GM23338 (cell line): ENCODE data around the gene UBE2E2. TPM values are rescaled to one million over a fixed set of nuclear protein-coding genes. Genes with fewer than 3 reads are reported as not detected.

ENCODE experiments used
- ATAC-seq: fragments of 200-7000 bp; cut with Tn5 transposase; 3 replicates; pipeline ENCODE4 v1.9.1; 2020
- DNase-seq: peaks from one replicate; pipeline ENCODE4 v3.0.0-alpha.2; 2015; ENCODE audit warnings: low spot score
- H2AFZ ChIP-seq: fragments of 200-600 bp; sonication (generic); 2 replicates; pipeline ENCODE4 v1.8.0; 2016; ENCODE audit warnings: antibody characterized with exemption, mild to moderate bottlenecking, moderate library complexity
- H3F3A ChIP-seq: fragments of 200-600 bp; sonication (generic); replicated peaks from 2 replicates; pipeline ENCODE4 v1.8.0; 2017; ENCODE audit warnings: antibody characterized with exemption, mixed run types, low read depth
- H3K27ac ChIP-seq: fragments of 200-600 bp; sonication (generic); 2 replicates; pipeline ENCODE4 v1.6.1; 2016; ENCODE audit warnings: low read depth
- H3K27me3 ChIP-seq: fragments of 200-600 bp; sonication (generic); 2 replicates; pipeline ENCODE4 v1.8.0; 2016; ENCODE audit warnings: mild to moderate bottlenecking, mixed run types, moderate library complexity; ENCODE audit not compliant: insufficient read depth
- H3K36me3 ChIP-seq: fragments of 200-600 bp; sonication (generic); 2 replicates; pipeline ENCODE4 v1.8.0; 2016; ENCODE audit warnings: mild to moderate bottlenecking; ENCODE audit not compliant: insufficient read depth
- H3K4me1 ChIP-seq: fragments of 200-600 bp; sonication (generic); 2 replicates; pipeline ENCODE4 v1.8.0; 2016; ENCODE audit warnings: mild to moderate bottlenecking, moderate library complexity; ENCODE audit not compliant: insufficient read depth
- H3K4me2 ChIP-seq: fragments of 200-600 bp; sonication (generic); 2 replicates; pipeline ENCODE4 v1.7.1; 2017; ENCODE audit warnings: mixed run types
- H3K4me3 ChIP-seq: fragments of 200-600 bp; sonication (generic); 2 replicates; pipeline ENCODE4 v1.6.1; 2016; ENCODE audit warnings: mixed run types
- H3K79me2 ChIP-seq: fragments of 200-600 bp; sonication (generic); replicated peaks from 2 replicates; pipeline ENCODE4 v1.8.0; 2017; ENCODE audit warnings: mild to moderate bottlenecking; ENCODE audit not compliant: insufficient read depth
- H3K9me2 ChIP-seq: fragments of 200-600 bp; sonication (generic); 2 replicates; pipeline ENCODE4 v1.8.0; 2017; ENCODE audit not compliant: insufficient read depth
- H4K20me1 ChIP-seq: fragments of 200-600 bp; sonication (generic); replicated peaks from 2 replicates; pipeline ENCODE4 v1.8.0; 2017; ENCODE audit warnings: mild to moderate bottlenecking; ENCODE audit not compliant: insufficient read depth
- H3K27ac Mint-ChIP-seq: 2 replicates; pipeline ENCODE4 v1.8.0; 2020; ENCODE audit warnings: inconsistent platforms, mild to moderate bottlenecking, moderate library complexity, mixed read lengths
- H3K27me3 Mint-ChIP-seq: 3 replicates; pipeline ENCODE4 v1.8.0; 2022; ENCODE audit warnings: low read depth, mild to moderate bottlenecking, moderate library complexity, mixed read lengths, inconsistent platforms; ENCODE audit not compliant: insufficient read depth, poor library complexity
- H3K36me3 Mint-ChIP-seq: 3 replicates; pipeline ENCODE4 v1.8.0; 2021; ENCODE audit warnings: low read depth, mild to moderate bottlenecking, inconsistent platforms, moderate library complexity, mixed read lengths
- H3K4me1 Mint-ChIP-seq: 3 replicates; pipeline ENCODE4 v1.8.0; 2020; ENCODE audit warnings: mild to moderate bottlenecking, inconsistent platforms, mixed read lengths
- H3K4me3 Mint-ChIP-seq: 3 replicates; pipeline ENCODE4 v1.8.0; 2021; ENCODE audit warnings: moderate library complexity, mild to moderate bottlenecking, inconsistent platforms, mixed read lengths
- H3K9me3 Mint-ChIP-seq: 3 replicates; pipeline ENCODE4 v1.8.0; 2020; ENCODE audit warnings: moderate library complexity, mild to moderate bottlenecking, inconsistent platforms, mixed read lengths
- EZH2 ChIP-seq: fragments of 200-600 bp; sonication (generic); IDR thresholded peaks from one replicate; pipeline ENCODE4 v1.8.0; 2017; ENCODE audit warnings: antibody characterized with exemption, mild to moderate bottlenecking, low read depth; ENCODE audit not compliant: unreplicated experiment
- EZH2phosphoT487 ChIP-seq: fragments of 200-600 bp; sonication (generic); IDR thresholded peaks from one replicate; pipeline ENCODE4 v1.8.1; 2018; ENCODE audit warnings: antibody characterized with exemption; ENCODE audit not compliant: unreplicated experiment
- ZNF114 ChIP-seq: fragments of 250-450 bp; sonication (Bioruptor Pico); IDR thresholded peaks from 2 replicates; pipeline ENCODE4 v1.5.0; 2020; ENCODE audit warnings: mild to moderate bottlenecking, moderate library complexity
- ZNF331 ChIP-seq: fragments of 250-450 bp; sonication (Bioruptor Pico); IDR thresholded peaks from 2 replicates; pipeline ENCODE4 v1.5.0; 2020; ENCODE audit warnings: low read depth, mild to moderate bottlenecking, moderate library complexity
- polyA plus RNA-seq: library from polyadenylated mRNA; unstranded; fragments of >200 nt; fragmentation: Nextera tagmentation; extraction: Ambion mirVana; gene quantifications from 2 replicates; pipeline ENCODE4 v1.2.1, GENCODE V29; 2016
- total RNA-seq: library from RNA; depleted of rRNA; stranded (reverse); fragments of >200 nt; shearing (Covaris generic); gene quantifications from 2 replicates; pipeline ENCODE4 v1.2.3, GENCODE V29; 2014
- TF ChIP-seq, protein P1 (sequence below): IDR thresholded peaks from 2 replicates; pipeline ENCODE4 v1.6.1; 2016; ENCODE audit warnings: antibody characterized with exemption
- TF ChIP-seq, protein P2 (sequence below): IDR thresholded peaks from one replicate; pipeline ENCODE4 v1.6.1; 2018; ENCODE audit warnings: antibody characterized with exemption; ENCODE audit not compliant: unreplicated experiment
- TF ChIP-seq, protein P3 (sequence below): fragments of 250-450 bp; sonication (Bioruptor Pico); IDR thresholded peaks from 2 replicates; pipeline ENCODE4 v1.5.0; 2020; ENCODE audit warnings: mild to moderate bottlenecking, moderate library complexity

UBE2E2 gene
- total and polyA plus RNA-seq, 2 experiments from 2014 or later: 86.9 to 169 TPM

DNA sequence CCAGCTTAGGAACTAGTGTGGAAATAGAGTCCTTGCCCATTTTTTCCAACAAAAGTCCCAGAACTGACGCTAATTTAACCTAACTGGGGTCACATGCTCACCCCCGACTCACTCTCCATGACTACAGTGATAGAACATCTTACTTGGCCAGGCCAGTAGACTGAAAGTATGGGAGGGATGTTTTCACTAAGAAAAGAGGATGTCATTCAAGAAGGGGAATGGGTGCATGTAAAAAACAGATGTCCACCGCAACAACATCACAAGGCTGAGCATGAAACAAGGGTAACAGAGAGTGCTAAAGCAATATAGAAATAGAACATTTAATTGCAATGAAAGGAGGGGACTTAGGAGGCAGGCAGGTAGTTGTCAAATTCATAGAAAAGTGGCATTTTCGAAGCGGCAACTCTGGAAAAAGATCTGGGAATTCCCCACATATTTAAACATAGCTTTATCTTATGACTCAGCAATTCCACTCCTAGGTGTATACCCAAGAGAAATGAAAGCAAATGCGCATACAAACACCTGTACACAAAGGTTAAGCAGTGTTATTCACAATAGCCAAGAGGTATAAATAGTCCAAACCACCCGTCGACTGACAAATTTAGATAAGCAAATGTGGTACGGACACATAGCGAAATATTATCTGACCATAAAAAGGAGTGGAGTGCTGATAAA is 41.1 kb upstream of the UBE2E2 start:
- no peaks in the 10 kb centered on the region for H3K79me2 ChIP-seq
- H3K27ac ChIP-seq: no peak overlapping the region
- no peak for TF ChIP-seq EZH2phosphoT487
- TF ChIP-seq, protein P1, sequence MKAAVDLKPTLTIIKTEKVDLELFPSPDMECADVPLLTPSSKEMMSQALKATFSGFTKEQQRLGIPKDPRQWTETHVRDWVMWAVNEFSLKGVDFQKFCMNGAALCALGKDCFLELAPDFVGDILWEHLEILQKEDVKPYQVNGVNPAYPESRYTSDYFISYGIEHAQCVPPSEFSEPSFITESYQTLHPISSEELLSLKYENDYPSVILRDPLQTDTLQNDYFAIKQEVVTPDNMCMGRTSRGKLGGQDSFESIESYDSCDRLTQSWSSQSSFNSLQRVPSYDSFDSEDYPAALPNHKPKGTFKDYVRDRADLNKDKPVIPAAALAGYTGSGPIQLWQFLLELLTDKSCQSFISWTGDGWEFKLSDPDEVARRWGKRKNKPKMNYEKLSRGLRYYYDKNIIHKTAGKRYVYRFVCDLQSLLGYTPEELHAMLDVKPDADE: no peak
- no peak for TF ChIP-seq ZNF331
- no peaks in the 10 kb centered on the region for H3F3A ChIP-seq
- peaks cover 3% of the 10 kb centered on the region; the same call in 2 of the 3 replicates for H3K4me1 Mint-ChIP-seq
- peak overlapping the region; percentile 49 for H2AFZ ChIP-seq
- no peaks in the 10 kb centered on the region for H3K36me3 Mint-ChIP-seq
- H3K9me2 ChIP-seq: peaks cover 5% of the 10 kb centered on the region; the same call in 1 of the 2 replicates
- no peaks in the 10 kb centered on the region for H3K36me3 ChIP-seq
- ATAC-seq (no peak), DNase-seq (no peak)
- no peak overlapping the region for H3K4me3 ChIP-seq
- H3K27me3 Mint-ChIP-seq: no peaks in the 10 kb centered on the region
- H3K4me1 ChIP-seq: no peaks in the 10 kb centered on the region
- no peaks in the 10 kb centered on the region for H4K20me1 ChIP-seq
- H3K9me3 Mint-ChIP-seq: no peaks in the 10 kb centered on the region
- H3K4me2 ChIP-seq: no peak overlapping the region
- H3K4me3 Mint-ChIP-seq: no peak overlapping the region
- H3K27ac Mint-ChIP-seq: no peak overlapping the region
- no peaks in the 10 kb centered on the region for H3K27me3 ChIP-seq

DNA sequence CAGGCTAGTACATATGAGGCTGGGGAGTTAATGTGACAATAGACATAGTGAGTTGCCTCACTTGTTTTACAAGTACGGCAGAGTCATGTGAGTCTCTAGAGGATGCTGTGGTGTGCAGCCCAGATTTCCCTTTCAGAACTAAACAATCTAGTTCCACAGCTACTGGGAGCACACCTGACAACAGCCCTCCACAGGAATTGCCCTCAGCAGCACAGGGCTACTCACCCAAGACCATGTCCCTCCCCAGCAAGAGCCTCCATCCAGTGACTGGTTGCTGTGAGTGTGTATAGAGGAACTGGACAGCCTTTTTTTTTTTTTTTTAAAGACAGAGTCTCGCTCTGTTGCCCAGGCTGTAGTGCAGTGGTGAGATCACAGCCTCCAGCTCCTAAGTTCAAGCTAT is 40.2 kb upstream of the UBE2E2 start:
- no peak for ATAC-seq
- no peak overlapping the region for H3K27ac ChIP-seq
- TF ChIP-seq, protein P2, sequence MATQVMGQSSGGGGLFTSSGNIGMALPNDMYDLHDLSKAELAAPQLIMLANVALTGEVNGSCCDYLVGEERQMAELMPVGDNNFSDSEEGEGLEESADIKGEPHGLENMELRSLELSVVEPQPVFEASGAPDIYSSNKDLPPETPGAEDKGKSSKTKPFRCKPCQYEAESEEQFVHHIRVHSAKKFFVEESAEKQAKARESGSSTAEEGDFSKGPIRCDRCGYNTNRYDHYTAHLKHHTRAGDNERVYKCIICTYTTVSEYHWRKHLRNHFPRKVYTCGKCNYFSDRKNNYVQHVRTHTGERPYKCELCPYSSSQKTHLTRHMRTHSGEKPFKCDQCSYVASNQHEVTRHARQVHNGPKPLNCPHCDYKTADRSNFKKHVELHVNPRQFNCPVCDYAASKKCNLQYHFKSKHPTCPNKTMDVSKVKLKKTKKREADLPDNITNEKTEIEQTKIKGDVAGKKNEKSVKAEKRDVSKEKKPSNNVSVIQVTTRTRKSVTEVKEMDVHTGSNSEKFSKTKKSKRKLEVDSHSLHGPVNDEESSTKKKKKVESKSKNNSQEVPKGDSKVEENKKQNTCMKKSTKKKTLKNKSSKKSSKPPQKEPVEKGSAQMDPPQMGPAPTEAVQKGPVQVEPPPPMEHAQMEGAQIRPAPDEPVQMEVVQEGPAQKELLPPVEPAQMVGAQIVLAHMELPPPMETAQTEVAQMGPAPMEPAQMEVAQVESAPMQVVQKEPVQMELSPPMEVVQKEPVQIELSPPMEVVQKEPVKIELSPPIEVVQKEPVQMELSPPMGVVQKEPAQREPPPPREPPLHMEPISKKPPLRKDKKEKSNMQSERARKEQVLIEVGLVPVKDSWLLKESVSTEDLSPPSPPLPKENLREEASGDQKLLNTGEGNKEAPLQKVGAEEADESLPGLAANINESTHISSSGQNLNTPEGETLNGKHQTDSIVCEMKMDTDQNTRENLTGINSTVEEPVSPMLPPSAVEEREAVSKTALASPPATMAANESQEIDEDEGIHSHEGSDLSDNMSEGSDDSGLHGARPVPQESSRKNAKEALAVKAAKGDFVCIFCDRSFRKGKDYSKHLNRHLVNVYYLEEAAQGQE: no peak
- TF ChIP-seq, protein P1: no peak
- TF ChIP-seq EZH2: no peak
- TF ChIP-seq ZNF114 (CRISPR knock-in tag): no peak
- TF ChIP-seq, protein P3, sequence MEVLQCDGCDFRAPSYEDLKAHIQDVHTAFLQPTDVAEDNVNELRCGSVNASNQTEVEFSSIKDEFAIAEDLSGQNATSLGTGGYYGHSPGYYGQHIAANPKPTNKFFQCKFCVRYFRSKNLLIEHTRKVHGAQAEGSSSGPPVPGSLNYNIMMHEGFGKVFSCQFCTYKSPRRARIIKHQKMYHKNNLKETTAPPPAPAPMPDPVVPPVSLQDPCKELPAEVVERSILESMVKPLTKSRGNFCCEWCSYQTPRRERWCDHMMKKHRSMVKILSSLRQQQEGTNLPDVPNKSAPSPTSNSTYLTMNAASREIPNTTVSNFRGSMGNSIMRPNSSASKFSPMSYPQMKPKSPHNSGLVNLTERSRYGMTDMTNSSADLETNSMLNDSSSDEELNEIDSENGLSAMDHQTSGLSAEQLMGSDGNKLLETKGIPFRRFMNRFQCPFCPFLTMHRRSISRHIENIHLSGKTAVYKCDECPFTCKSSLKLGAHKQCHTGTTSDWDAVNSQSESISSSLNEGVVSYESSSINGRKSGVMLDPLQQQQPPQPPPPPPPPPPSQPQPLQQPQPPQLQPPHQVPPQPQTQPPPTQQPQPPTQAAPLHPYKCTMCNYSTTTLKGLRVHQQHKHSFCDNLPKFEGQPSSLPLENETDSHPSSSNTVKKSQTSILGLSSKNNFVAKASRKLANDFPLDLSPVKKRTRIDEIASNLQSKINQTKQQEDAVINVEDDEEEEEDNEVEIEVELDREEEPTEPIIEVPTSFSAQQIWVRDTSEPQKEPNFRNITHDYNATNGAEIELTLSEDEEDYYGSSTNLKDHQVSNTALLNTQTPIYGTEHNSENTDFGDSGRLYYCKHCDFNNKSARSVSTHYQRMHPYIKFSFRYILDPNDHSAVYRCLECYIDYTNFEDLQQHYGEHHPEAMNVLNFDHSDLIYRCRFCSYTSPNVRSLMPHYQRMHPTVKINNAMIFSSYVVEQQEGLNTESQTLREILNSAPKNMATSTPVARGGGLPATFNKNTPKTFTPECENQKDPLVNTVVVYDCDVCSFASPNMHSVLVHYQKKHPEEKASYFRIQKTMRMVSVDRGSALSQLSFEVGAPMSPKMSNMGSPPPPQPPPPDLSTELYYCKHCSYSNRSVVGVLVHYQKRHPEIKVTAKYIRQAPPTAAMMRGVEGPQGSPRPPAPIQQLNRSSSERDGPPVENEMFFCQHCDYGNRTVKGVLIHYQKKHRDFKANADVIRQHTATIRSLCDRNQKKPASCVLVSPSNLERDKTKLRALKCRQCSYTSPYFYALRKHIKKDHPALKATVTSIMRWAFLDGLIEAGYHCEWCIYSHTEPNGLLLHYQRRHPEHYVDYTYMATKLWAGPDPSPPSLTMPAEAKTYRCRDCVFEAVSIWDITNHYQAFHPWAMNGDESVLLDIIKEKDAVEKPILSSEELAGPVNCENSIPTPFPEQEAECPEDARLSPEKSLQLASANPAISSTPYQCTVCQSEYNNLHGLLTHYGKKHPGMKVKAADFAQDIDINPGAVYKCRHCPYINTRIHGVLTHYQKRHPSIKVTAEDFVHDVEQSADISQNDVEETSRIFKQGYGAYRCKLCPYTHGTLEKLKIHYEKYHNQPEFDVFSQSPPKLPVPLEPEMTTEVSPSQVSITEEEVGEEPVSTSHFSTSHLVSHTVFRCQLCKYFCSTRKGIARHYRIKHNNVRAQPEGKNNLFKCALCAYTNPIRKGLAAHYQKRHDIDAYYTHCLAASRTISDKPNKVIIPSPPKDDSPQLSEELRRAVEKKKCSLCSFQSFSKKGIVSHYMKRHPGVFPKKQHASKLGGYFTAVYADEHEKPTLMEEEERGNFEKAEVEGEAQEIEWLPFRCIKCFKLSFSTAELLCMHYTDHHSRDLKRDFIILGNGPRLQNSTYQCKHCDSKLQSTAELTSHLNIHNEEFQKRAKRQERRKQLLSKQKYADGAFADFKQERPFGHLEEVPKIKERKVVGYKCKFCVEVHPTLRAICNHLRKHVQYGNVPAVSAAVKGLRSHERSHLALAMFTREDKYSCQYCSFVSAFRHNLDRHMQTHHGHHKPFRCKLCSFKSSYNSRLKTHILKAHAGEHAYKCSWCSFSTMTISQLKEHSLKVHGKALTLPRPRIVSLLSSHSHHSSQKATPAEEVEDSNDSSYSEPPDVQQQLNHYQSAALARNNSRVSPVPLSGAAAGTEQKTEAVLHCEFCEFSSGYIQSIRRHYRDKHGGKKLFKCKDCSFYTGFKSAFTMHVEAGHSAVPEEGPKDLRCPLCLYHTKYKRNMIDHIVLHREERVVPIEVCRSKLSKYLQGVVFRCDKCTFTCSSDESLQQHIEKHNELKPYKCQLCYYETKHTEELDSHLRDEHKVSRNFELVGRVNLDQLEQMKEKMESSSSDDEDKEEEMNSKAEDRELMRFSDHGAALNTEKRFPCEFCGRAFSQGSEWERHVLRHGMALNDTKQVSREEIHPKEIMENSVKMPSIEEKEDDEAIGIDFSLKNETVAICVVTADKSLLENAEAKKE (CRISPR knock-in tag): no peak

More for the DNA sequence above, 40.2 kb upstream of the UBE2E2 start:
- H3K36me3 Mint-ChIP-seq: no peaks in the 10 kb centered on the region
- Histone ChIP-seq H3K27me3 (no peaks in the 10 kb centered on the region), H2AFZ (no peak overlapping the region), H3F3A (no peaks in the 10 kb centered on the region), H3K9me2 (peaks cover 5% of the 10 kb centered on the region; the same call in 1 of the 2 replicates), H3K36me3 (no peaks in the 10 kb centered on the region), H3K4me1 (no peaks in the 10 kb centered on the region), H3K4me2 (no peak overlapping the region), H3K79me2 (no peaks in the 10 kb centered on the region), H4K20me1 (no peaks in the 10 kb centered on the region), H3K4me3 (no peak overlapping the region)
- H3K27me3 Mint-ChIP-seq: no peaks in the 10 kb centered on the region
- H3K4me1 Mint-ChIP-seq: peaks cover 3% of the 10 kb centered on the region; the same call in 2 of the 3 replicates
- DNase-seq: no peak
- no peaks in the 10 kb centered on the region for H3K9me3 Mint-ChIP-seq
- H3K4me3 Mint-ChIP-seq: no peak overlapping the region
- no peak overlapping the region for H3K27ac Mint-ChIP-seq
